H9 (cell line): ENCODE results near the gene SUPT5H. TPM values are rescaled to one million over a fixed set of nuclear protein-coding genes. Genes with fewer than 3 reads are reported as not detected.
A peak's percentile ranks its signal among the peaks of the same experiment; 100 is the strongest.

Experiments used
- DNase-seq: peaks from one replicate; pipeline ENCODE4 v3.0.0-alpha.2; 2017
- H2AFZ ChIP-seq: one replicate; pipeline ENCODE4 v1.6.1; 2013; ENCODE audit warnings: mild to moderate bottlenecking, low read length, control low read depth, moderate library complexity
- H2AK5ac ChIP-seq: 2 replicates; pipeline ENCODE4 v1.6.1; 2013; ENCODE audit warnings: low read length, control low read depth, mixed read lengths; ENCODE audit not compliant: insufficient read length
- H2BK120ac ChIP-seq: one replicate; pipeline ENCODE4 v1.6.1; 2013; ENCODE audit warnings: low read depth, mild to moderate bottlenecking, low read length, control low read depth, inconsistent platforms; ENCODE audit not compliant: poor library complexity, severe bottlenecking
- H2BK12ac ChIP-seq: 2 replicates; pipeline ENCODE4 v1.6.1; 2013; ENCODE audit warnings: low read length, control low read depth, mixed read lengths, low read depth; ENCODE audit not compliant: insufficient read length
- H2BK15ac ChIP-seq: 2 replicates; pipeline ENCODE4 v1.6.1; 2013; ENCODE audit warnings: low read depth, low read length, control low read depth
- H2BK20ac ChIP-seq: one replicate; pipeline ENCODE4 v1.6.1; 2013; ENCODE audit warnings: low read depth, mild to moderate bottlenecking, low read length, control low read depth, inconsistent platforms; ENCODE audit not compliant: poor library complexity, severe bottlenecking
- H2BK5ac ChIP-seq: 2 replicates; pipeline ENCODE4 v1.6.1; 2013; ENCODE audit warnings: low read length, control low read depth, mixed read lengths; ENCODE audit not compliant: insufficient read length
- H3K14ac ChIP-seq: 2 replicates; pipeline ENCODE4 v1.6.1; 2013; ENCODE audit warnings: low read length, control low read depth; ENCODE audit not compliant: insufficient read depth
- H3K18ac ChIP-seq: 2 replicates; pipeline ENCODE4 v1.6.1; 2013; ENCODE audit warnings: low read depth, mild to moderate bottlenecking, mixed read lengths, low read length, control low read depth; ENCODE audit not compliant: insufficient read length
- H3K23ac ChIP-seq: 2 replicates; pipeline ENCODE4 v1.6.1; 2013; ENCODE audit warnings: low read length, control low read depth, mixed read lengths, low read depth; ENCODE audit not compliant: insufficient read length
- H3K23me2 ChIP-seq: 2 replicates; pipeline ENCODE4 v1.6.1; 2013; ENCODE audit warnings: low read depth, mild to moderate bottlenecking, mixed read lengths, low read length, control low read depth; ENCODE audit not compliant: insufficient read length, poor library complexity, severe bottlenecking
- H3K27ac ChIP-seq: 2 replicates; pipeline ENCODE4 v1.5.1; 2013; ENCODE audit warnings: low read length, control low read depth, mixed read lengths, low read depth; ENCODE audit not compliant: insufficient read length
- H3K27me3 ChIP-seq: 2 replicates; pipeline ENCODE4 v1.6.1; 2013; ENCODE audit warnings: low read length, control low read depth, inconsistent platforms; ENCODE audit not compliant: insufficient read depth
- H3K4ac ChIP-seq: 2 replicates; pipeline ENCODE4 v1.6.1; 2013; ENCODE audit warnings: low read depth, mild to moderate bottlenecking, control low read depth, inconsistent platforms, low read length, moderate library complexity
- H3K4me1 ChIP-seq: 2 replicates; pipeline ENCODE4 v1.6.1; 2013; ENCODE audit warnings: low read length, control low read depth, inconsistent platforms; ENCODE audit not compliant: insufficient read depth
- H3K4me2 ChIP-seq: 2 replicates; pipeline ENCODE4 v1.6.1; 2013; ENCODE audit warnings: low read length, control low read depth, mixed read lengths; ENCODE audit not compliant: insufficient read length, insufficient read depth
- H3K56ac ChIP-seq: 2 replicates; pipeline ENCODE4 v1.6.1; 2013; ENCODE audit warnings: low read depth, mild to moderate bottlenecking, mixed read lengths, low read length, control low read depth; ENCODE audit not compliant: insufficient read length
- H3K79me1 ChIP-seq: 2 replicates; pipeline ENCODE4 v1.6.1; 2013; ENCODE audit warnings: low read depth, mild to moderate bottlenecking, moderate library complexity, low read length, control low read depth, inconsistent platforms; ENCODE audit not compliant: insufficient read depth, poor library complexity, severe bottlenecking
- H3K79me2 ChIP-seq: 2 replicates; pipeline ENCODE4 v1.6.1; 2013; ENCODE audit warnings: low read length, control low read depth, inconsistent platforms; ENCODE audit not compliant: insufficient read depth
- H3K9ac ChIP-seq: 2 replicates; pipeline ENCODE4 v1.6.1; 2013; ENCODE audit warnings: low read length, control low read depth, mixed read lengths; ENCODE audit not compliant: insufficient read length; ENCODE audit errors: extremely low read depth
- H3K9me3 ChIP-seq: one replicate; pipeline ENCODE4 v1.6.1; 2013; ENCODE audit warnings: low read depth, low read length, inconsistent platforms; ENCODE audit not compliant: control insufficient read depth
- H3T11ph ChIP-seq: one replicate; pipeline ENCODE4 v1.6.1; 2013; ENCODE audit warnings: mild to moderate bottlenecking, low read length, control low read depth, inconsistent platforms
- H4K20me1 ChIP-seq: one replicate; pipeline ENCODE4 v1.6.1; 2013; ENCODE audit not compliant: control insufficient read depth, insufficient read length, insufficient read depth
- H4K5ac ChIP-seq: 2 replicates; pipeline ENCODE4 v1.6.1; 2013; ENCODE audit warnings: low read depth, mild to moderate bottlenecking, mixed read lengths, low read length, control low read depth; ENCODE audit not compliant: insufficient read length
- H4K8ac ChIP-seq: replicated peaks from 2 replicates; pipeline ENCODE4 v1.6.1; 2013; ENCODE audit warnings: low read length, control low read depth, mixed read lengths, low read depth; ENCODE audit not compliant: insufficient read length
- H4K91ac ChIP-seq: 2 replicates; pipeline ENCODE4 v1.6.1; 2013; ENCODE audit warnings: low read depth, mild to moderate bottlenecking, moderate library complexity, mixed read lengths, low read length, control low read depth; ENCODE audit not compliant: insufficient read length
- H3K27ac Mint-ChIP-seq, 3 experiments: 2 replicates in 2 of 3; 3 replicates in 1 of 3; pipeline ENCODE4 v1.8.0; 2020 to 2021; ENCODE audit warnings: mixed read lengths in 3 of 3, mild to moderate bottlenecking in 1 of 3, moderate library complexity in 1 of 3
- H3K27me3 Mint-ChIP-seq: 2 replicates; pipeline ENCODE4 v1.8.0; 2021; ENCODE audit warnings: low read depth, mild to moderate bottlenecking, moderate library complexity, mixed read lengths
- H3K36me3 Mint-ChIP-seq, 3 experiments: 2 replicates in 2 of 3; 3 replicates in 1 of 3; pipeline ENCODE4 v1.8.0; 2020 to 2021; ENCODE audit warnings: low read depth in 3 of 3, mixed read lengths in 3 of 3; ENCODE audit not compliant: insufficient read depth in 1 of 3
- H3K4me1 Mint-ChIP-seq, 2 experiments: 2 replicates each; pipeline ENCODE4 v1.8.0; 2020; ENCODE audit warnings: mixed read lengths in 2 of 2
- H3K4me3 Mint-ChIP-seq, 2 experiments: 2 replicates in 1 of 2; 3 replicates in 1 of 2; pipeline ENCODE4 v1.8.0; 2020 to 2021; ENCODE audit warnings: mild to moderate bottlenecking in 2 of 2, mixed read lengths in 2 of 2, moderate library complexity in 1 of 2
- H3K9me3 Mint-ChIP-seq, 2 experiments: 2 replicates in 1 of 2; 3 replicates in 1 of 2; pipeline ENCODE4 v1.8.0; 2020; ENCODE audit warnings: mild to moderate bottlenecking in 2 of 2, mixed read lengths in 2 of 2, moderate library complexity in 1 of 2
- CTCF ChIP-seq: fragments of 200-600 bp; sonication (generic); conservative IDR thresholded peaks from 3 replicates; pipeline ENCODE4 v1.8.0; 2021; ENCODE audit warnings: antibody characterized with exemption, mild to moderate bottlenecking
- WGBS: extraction: QIAGEN DNeasy Blood & Tissue Kit; methylation state at CpG from one replicate; pipeline ENCODE4 v1.1.7; 2013; ENCODE audit warnings: missing lambda C conversion rate, low lambda C conversion rate, mixed read lengths; ENCODE audit not compliant: insufficient read length; ENCODE audit errors: extremely low coverage; 5-methylcytosine and 5-hydroxymethylcytosine counted together
- total RNA-seq: library from RNA; stranded (reverse); gene quantifications from 2 replicates; pipeline ENCODE4 v1.2.1, GENCODE V29; 2021

Gene SUPT5H
- total RNA-seq, 1 experiment from 2014 or later, result 145 TPM

GRCh38 chr19:39498798-39499642 is 53.6 kb downstream of the SUPT5H start, which contains the start of gene DLL3:
Gene DLL3 (plus strand): TSS chr19:39498947. CDS start chr19:39498975, 28 bp downstream.
- H2AFZ ChIP-seq, result no peak within 1 kb of the TSS
- no peak within 1 kb of the TSS for H3K23ac ChIP-seq
- H3K27ac ChIP-seq, result no peak within 1 kb of the TSS
- TF ChIP-seq CTCF, result no peak
- peaks cover 10% of the 10 kb centered on the region for H3K23me2 ChIP-seq
- no peaks in the 10 kb centered on the region for H4K20me1 ChIP-seq
- no peak within 1 kb of the TSS for H3K18ac ChIP-seq
- H2BK20ac ChIP-seq, result no peak within 1 kb of the TSS
- H4K8ac ChIP-seq, result no peak within 1 kb of the TSS
- peaks cover 0 to 15% (median 0%) of the 10 kb centered on the region in 3 experiments; a peak in 3 of 7 replicates for H3K36me3 Mint-ChIP-seq
- no peaks in the 10 kb centered on the region for H3K79me1 ChIP-seq
- peaks cover 8% of the 10 kb centered on the region; the same call in 1 of the 2 replicates for H3K27me3 ChIP-seq
- no peak within 1 kb of the TSS for H2AK5ac ChIP-seq
- H2BK15ac ChIP-seq, result no peak within 1 kb of the TSS
- no peak within 1 kb of the TSS; the same call in 1 of the 2 replicates for H3K14ac ChIP-seq
- no peak within 1 kb of the TSS for H3K9ac ChIP-seq
- H4K5ac ChIP-seq, result no peak within 1 kb of the TSS
- no peak within 1 kb of the TSS for H2BK5ac ChIP-seq
- WGBS, result no CpG with 5 or more reads among the region's 60 CpGs
- no peak within 1 kb of the TSS for H3K4ac ChIP-seq
- H4K91ac ChIP-seq, result no peak within 1 kb of the TSS
- H3K9me3 Mint-ChIP-seq, result peaks cover 4 to 9% of the 10 kb centered on the region in 2 experiments
- no peaks in the 10 kb centered on the region for H3K9me3 ChIP-seq
- peak within 1 kb of the TSS; percentile 91 for H3K4me2 ChIP-seq
- DNase-seq, result peak; percentile 57
- H3K4me3 Mint-ChIP-seq, result peak within 1 kb of the TSS; percentile 52 to 84
- no peak within 1 kb of the TSS for H2BK12ac ChIP-seq
- peak within 1 kb of the TSS in 1 of 3 experiments; percentile 8; a peak in 3 of 7 replicates for H3K27ac Mint-ChIP-seq
- H3K27me3 Mint-ChIP-seq, result peaks cover 74% of the 10 kb centered on the region
- no peak within 1 kb of the TSS for H3T11ph ChIP-seq
- H3K56ac ChIP-seq, result no peak within 1 kb of the TSS
- no peaks in the 10 kb centered on the region for H3K79me2 ChIP-seq
- H3K4me1 ChIP-seq, result no peaks in the 10 kb centered on the region
- peaks cover 9 to 15% of the 10 kb centered on the region in 2 experiments for H3K4me1 Mint-ChIP-seq
- no peak within 1 kb of the TSS for H2BK120ac ChIP-seq
